PC-3 (cell line): Measurements from ENCODE around the gene NPEPL1. TPM values are rescaled to one million over a fixed set of nuclear protein-coding genes. Genes with fewer than 3 reads are reported as not detected.

Source experiments
- ATAC-seq: fragments of 200-7000 bp; cut with Tn5 transposase; 2 replicates; pipeline ENCODE4 v1.9.1; 2020; ENCODE audit warnings: mild to moderate bottlenecking, moderate library complexity
- BruUV-seq: library from RNA; stranded (reverse); fragments of 400-500 nt; replicated peaks from 2 replicates; lab custom pipeline; 2021; lab: Mats Ljungman, UMichigan
- CTCF ChIA-PET: fragments of 300-600 bp; sonication (Branson Sonifier 250); formaldehyde crosslinking; loops from one replicate; lab custom pipeline; 2022; ENCODE audit warnings: antibody characterized with exemption; lab: Charles Lee
- POLR2A ChIA-PET: fragments of 300-600 bp; sonication (Branson Sonifier 250); formaldehyde crosslinking; loops from one replicate; lab custom pipeline; 2022; ENCODE audit warnings: antibody characterized with exemption; ENCODE audit not compliant: unreplicated experiment; lab: Charles Lee
- DNase-seq: peaks from one replicate; pipeline ENCODE4 v3.0.0-alpha.2; 2015
- H2AFZ ChIP-seq: fragments of 300-600 bp; sonication (generic); 2 replicates; pipeline ENCODE4 v1.6.0; 2016; ENCODE audit warnings: antibody characterized with exemption, low read length
- H3F3A ChIP-seq: fragments of 300-600 bp; sonication (generic); one replicate; pipeline ENCODE4 v1.6.0; 2017; ENCODE audit warnings: antibody characterized with exemption, low read length, control low read depth, mild to moderate bottlenecking; ENCODE audit not compliant: unreplicated experiment
- H3K27ac ChIP-seq: fragments of 300-600 bp; sonication (generic); 2 replicates; pipeline ENCODE4 v1.5.1; 2016; ENCODE audit warnings: mild to moderate bottlenecking, low read length
- H3K27me3 ChIP-seq: fragments of 300-600 bp; sonication (generic); 2 replicates; pipeline ENCODE4 v1.6.1; 2016; ENCODE audit warnings: low read length, mixed read lengths
- H3K36me3 ChIP-seq: fragments of 300-600 bp; sonication (generic); 2 replicates; pipeline ENCODE4 v1.6.1; 2016; ENCODE audit warnings: low read depth, mixed run types, low read length, mixed read lengths
- H3K4me1 ChIP-seq: fragments of 300-600 bp; sonication (generic); 2 replicates; pipeline ENCODE4 v1.5.1; 2016; ENCODE audit warnings: low read length; ENCODE audit not compliant: insufficient read depth
- H3K4me2 ChIP-seq: fragments of 300-600 bp; sonication (generic); 2 replicates; pipeline ENCODE4 v1.6.0; 2016; ENCODE audit warnings: low read length
- H3K4me3 ChIP-seq: fragments of 300-600 bp; sonication (generic); 2 replicates; pipeline ENCODE4 v1.5.1; 2016; ENCODE audit warnings: mild to moderate bottlenecking, low read length, mixed read lengths
- H3K79me2 ChIP-seq: fragments of 300-600 bp; sonication (generic); 2 replicates; pipeline ENCODE4 v1.6.1; 2017; ENCODE audit warnings: low read length, mixed read lengths
- H3K9ac ChIP-seq: fragments of 300-600 bp; sonication (generic); 2 replicates; pipeline ENCODE4 v1.6.0; 2016; ENCODE audit warnings: mild to moderate bottlenecking, low read length
- H3K9me2 ChIP-seq: fragments of 300-600 bp; sonication (generic); replicated peaks from 2 replicates; pipeline ENCODE4 v1.6.1; 2016; ENCODE audit warnings: mixed run types, low read length, mixed read lengths
- H3K9me3 ChIP-seq: fragments of 300-600 bp; sonication (generic); 2 replicates; pipeline ENCODE4 v1.6.1; 2016; ENCODE audit warnings: low read length, mixed read lengths
- H4K20me1 ChIP-seq: fragments of 300-600 bp; sonication (generic); 2 replicates; pipeline ENCODE4 v1.6.1; 2016; ENCODE audit warnings: low read length, mixed read lengths
- CTCF ChIP-seq: fragments of 300-600 bp; sonication (generic); conservative IDR thresholded peaks from 2 replicates; pipeline ENCODE4 v1.5.1; 2017; ENCODE audit warnings: antibody characterized with exemption, low read depth, mild to moderate bottlenecking, low read length
- EZH2 ChIP-seq: fragments of 300-600 bp; sonication (generic); IDR thresholded peaks from one replicate; pipeline ENCODE4 v1.6.1; 2017; ENCODE audit warnings: antibody characterized with exemption, mild to moderate bottlenecking, low read length; ENCODE audit not compliant: unreplicated experiment
- EZH2phosphoT487 ChIP-seq: fragments of 300-600 bp; sonication (generic); IDR thresholded peaks from 2 replicates; pipeline ENCODE4 v1.6.1; 2018; ENCODE audit warnings: mild to moderate bottlenecking, antibody characterized with exemption, low read length, borderline replicate concordance
- intact Hi-C: fragments of 100-400 bp; cut with micrococcal nuclease; formaldehyde crosslinking; loops from 2 replicates; pipeline ENCODE4 v1.9.0; 2023
- total RNA-seq: library from RNA; depleted of rRNA; stranded (reverse); fragments of >200 nt; gene quantifications from 2 replicates; pipeline ENCODE4 v1.2.3, GENCODE V29; 2014

NPEPL1 gene
- total RNA-seq, 1 experiment from 2014 or later = 49.7 TPM

GRCh38 chr20:58697201-58697866, 4.7 kb downstream of the NPEPL1 start:
- Histone ChIP-seq H3K79me2 (peaks cover 17% of the 10 kb centered on the region), H3K4me2 (no peak overlapping the region), H3K27ac (no peak overlapping the region), H3K4me3 (no peak overlapping the region), H3K9ac (no peak overlapping the region), H3K9me2 (no peaks in the 10 kb centered on the region), H3F3A (no peaks in the 10 kb centered on the region), H3K36me3 (peaks cover 11% of the 10 kb centered on the region; the same call in 1 of the 2 replicates), H3K27me3 (no peaks in the 10 kb centered on the region), H2AFZ (no peak overlapping the region), H4K20me1 (no peaks in the 10 kb centered on the region), H3K9me3 (no peaks in the 10 kb centered on the region), H3K4me1 (peaks cover 17% of the 10 kb centered on the region)
- intact Hi-C loops = no loop called here
- DNase-seq = no peak
- ChIA-PET POLR2A (no interaction called here), CTCF (no interaction called here)
- TF ChIP-seq EZH2phosphoT487 = no peak
- no peak for TF ChIP-seq CTCF
- TF ChIP-seq EZH2 = no peak
- no peak for ATAC-seq
- no TSS peak for BruUV-seq

GRCh38 chr20:58697867-58698703, 5.5 kb downstream of the NPEPL1 start:
- H2AFZ ChIP-seq = no peak overlapping the region
- H3K27ac ChIP-seq = no peak overlapping the region
- no peaks in the 10 kb centered on the region for H3K9me3 ChIP-seq
- ChIA-PET POLR2A (no interaction called here), CTCF (no interaction called here)
- no peak overlapping the region for H3K9ac ChIP-seq
- H3K4me3 ChIP-seq = no peak overlapping the region
- ATAC-seq (no peak), DNase-seq (no peak)
- no TSS peak for BruUV-seq
- H3F3A ChIP-seq = no peaks in the 10 kb centered on the region
- peaks cover 18% of the 10 kb centered on the region for H3K36me3 ChIP-seq
- H3K79me2 ChIP-seq = peaks cover 17% of the 10 kb centered on the region
- TF ChIP-seq CTCF (no peak), EZH2 (no peak)
- H4K20me1 ChIP-seq = no peaks in the 10 kb centered on the region
- peaks cover 17% of the 10 kb centered on the region for H3K4me1 ChIP-seq
- no peaks in the 10 kb centered on the region for H3K9me2 ChIP-seq
- no peak overlapping the region for H3K4me2 ChIP-seq
- no peaks in the 10 kb centered on the region for H3K27me3 ChIP-seq
- intact Hi-C loops = no loop called here
